ENCODE results near the gene SLC39A6. TPM values are rescaled to one million over a fixed set of nuclear protein-coding genes. Genes with fewer than 3 reads are reported as not detected.
"Not testable (repeated sequence)": the region's sequence is repeated elsewhere in the genome, so short reads cannot be mapped to it uniquely, and the experiment has no call there.

SLC39A6 gene
- total RNA-seq, 3 donors from 2014 or later (not counting 1 experiment from before 2014, with no cell fraction given), result 15.2 to 18.8 (median 18.1) TPM

- H3K27ac Mint-ChIP-seq, result no peak overlapping the region
- Histone ChIP-seq H3K4me1 (ENCODE audit: control insufficient read depth, insufficient read depth, low read length) (no peaks in the 10 kb centered on the region), H3K4me3 (ENCODE audit: low read length) (no peak overlapping the region), H3K27ac (ENCODE audit: low read length) (no peak overlapping the region), H3K9me3 (ENCODE audit: control insufficient read depth, insufficient read depth, low read length) (no peaks in the 10 kb centered on the region), H3K36me3 (ENCODE audit: control insufficient read depth, insufficient read depth, low read length) (peaks cover 58% of the 10 kb centered on the region), H3K27me3 (ENCODE audit: control insufficient read depth, insufficient read depth, low read length) (no peaks in the 10 kb centered on the region)
- H3K27me3 Mint-ChIP-seq (ENCODE audit: low read depth in 2 of 2), result no peaks in the 10 kb centered on the region
- no peak for ATAC-seq
- DNase-seq, result no peak
- peaks cover 0 to 10% of the 10 kb centered on the region in 2 donors for H3K4me1 Mint-ChIP-seq
- intact Hi-C loops (cut with micrococcal nuclease), result no loop called here
- no peak overlapping the region for H3K4me3 Mint-ChIP-seq
- WGBS (ENCODE audit: insufficient coverage), result 51% methylated on average over 2 of the region's 2 CpGs
- H3K9me3 Mint-ChIP-seq, result no peaks in the 10 kb centered on the region
- TF ChIP-seq CTCF (IDR thresholded peaks at IDR 0.05), result no peak
- H3K36me3 Mint-ChIP-seq, result peaks cover 5% of the 10 kb centered on the region
Measured at GRCh38 chr18:36176177-36176584, 47.0 kb upstream of the SLC39A6 start.

GRCh38 chr18:36175481-36175880 lies 46.3 kb upstream of the SLC39A6 start:
- intact Hi-C loops (cut with micrococcal nuclease), result no loop called here
- peak overlapping the region in 1 of 2 donors; percentile 1 for H3K27ac Mint-ChIP-seq
- H3K9me3 Mint-ChIP-seq, result no peaks in the 10 kb centered on the region
- WGBS (ENCODE audit: insufficient coverage), result 78% methylated on average over 1 of the region's 1 CpG
- Histone ChIP-seq H3K4me3 (ENCODE audit: low read length) (no peak overlapping the region), H3K9me3 (ENCODE audit: control insufficient read depth, insufficient read depth, low read length) (no peaks in the 10 kb centered on the region), H3K27ac (ENCODE audit: low read length) (no peak overlapping the region), H3K36me3 (ENCODE audit: control insufficient read depth, insufficient read depth, low read length) (peaks cover 65% of the 10 kb centered on the region), H3K4me1 (ENCODE audit: control insufficient read depth, insufficient read depth, low read length) (no peaks in the 10 kb centered on the region), H3K27me3 (ENCODE audit: control insufficient read depth, insufficient read depth, low read length) (no peaks in the 10 kb centered on the region)
- no peak overlapping the region for H3K4me3 Mint-ChIP-seq
- H3K4me1 Mint-ChIP-seq, result peaks cover 0 to 10% of the 10 kb centered on the region in 2 donors
- no peak for TF ChIP-seq CTCF (IDR thresholded peaks at IDR 0.05)
- no peaks in the 10 kb centered on the region for H3K27me3 Mint-ChIP-seq (ENCODE audit: low read depth in 2 of 2)
- no peak for DNase-seq
- H3K36me3 Mint-ChIP-seq, result peaks cover 5% of the 10 kb centered on the region
- no peak for ATAC-seq

GRCh38 chr18:36169938-36170337 lies 40.8 kb upstream of the SLC39A6 start:
- no peak for ATAC-seq
- Mint-ChIP-seq H3K27ac (no peak overlapping the region), H3K36me3 (no peaks in the 10 kb centered on the region), H3K9me3 (no peaks in the 10 kb centered on the region), H3K4me1 (no peaks in the 10 kb centered on the region), H3K4me3 (no peak overlapping the region), H3K27me3 (ENCODE audit: low read depth in 2 of 2) (no peaks in the 10 kb centered on the region)
- TF ChIP-seq CTCF (IDR thresholded peaks at IDR 0.05), result no peak
- intact Hi-C loops (cut with micrococcal nuclease), result no loop called here
- Histone ChIP-seq H3K27me3 (ENCODE audit: control insufficient read depth, insufficient read depth, low read length) (no peaks in the 10 kb centered on the region), H3K9me3 (ENCODE audit: control insufficient read depth, insufficient read depth, low read length) (no peaks in the 10 kb centered on the region), H3K4me3 (ENCODE audit: low read length) (no peak overlapping the region), H3K36me3 (ENCODE audit: control insufficient read depth, insufficient read depth, low read length) (peaks cover 74% of the 10 kb centered on the region), H3K27ac (ENCODE audit: low read length) (no peak overlapping the region), H3K4me1 (ENCODE audit: control insufficient read depth, insufficient read depth, low read length) (no peaks in the 10 kb centered on the region)
- 92% methylated on average over 5 of the region's 5 CpGs for WGBS (ENCODE audit: insufficient coverage)
- no peak for DNase-seq

- intact Hi-C loops (cut with micrococcal nuclease); H3K9me3 ChIP-seq (ENCODE audit: control insufficient read depth, insufficient read depth, low read length); DNase-seq; H3K27me3 Mint-ChIP-seq (ENCODE audit: low read depth in 2 of 2); H3K9me3 Mint-ChIP-seq; H3K4me1 Mint-ChIP-seq; H3K27ac Mint-ChIP-seq; H3K36me3 Mint-ChIP-seq; H3K4me1 ChIP-seq (ENCODE audit: control insufficient read depth, insufficient read depth, low read length); H3K4me3 Mint-ChIP-seq; H3K27ac ChIP-seq (ENCODE audit: low read length); H3K27me3 ChIP-seq (ENCODE audit: control insufficient read depth, insufficient read depth, low read length); H3K4me3 ChIP-seq (ENCODE audit: low read length); ATAC-seq: not testable (repeated sequence)
- H3K36me3 ChIP-seq (ENCODE audit: control insufficient read depth, insufficient read depth, low read length), result peaks cover 69% of the 10 kb centered on the region
- WGBS (ENCODE audit: insufficient coverage), result 63% methylated on average over 2 of the region's 3 CpGs
Measured at GRCh38 chr18:36168296-36168695, 39.2 kb upstream of the SLC39A6 start.
